HepG2 (cell line): ENCODE measurements around the gene OR13J1. TPM values are rescaled to one million over a fixed set of nuclear protein-coding genes. Genes with fewer than 3 reads are reported as not detected.

Experiments
- ATAC-seq: fragments of 200-7000 bp; cut with Tn5 transposase; 3 replicates; pipeline ENCODE4 v1.9.1; 2020; ENCODE audit warnings: mild to moderate bottlenecking, moderate library complexity
- BruUV-seq: library from RNA; stranded (reverse); fragments of 400-500 nt; replicated peaks from 2 replicates; lab custom pipeline; 2021; lab: Mats Ljungman, UMichigan
- CTCF ChIA-PET: fragments of 300-600 bp; formaldehyde crosslinking; extraction: SDS; loops from one replicate; lab custom pipeline; 2021; ENCODE audit warnings: low total read pairs, inconsistent platforms, low intra/inter-chr PET ratio; lab: Yijun Ruan, JAX
- POLR2A ChIA-PET: fragments of 350-600 bp; sonication (Branson Sonifier 250); formaldehyde crosslinking; loops from one replicate; lab custom pipeline; 2020; ENCODE audit warnings: antibody characterized with exemption, inconsistent platforms; lab: Yijun Ruan, JAX
- DNase-seq: peaks from one replicate; pipeline ENCODE4 v3.0.0-alpha.2; 2015; ENCODE audit warnings: low spot score
- FAIRE-seq: peaks from 3 replicates; lab custom pipeline; 2011; peaks lifted over from hg19 to GRCh38; lab: Jason Lieb, UNC
- H2AFZ ChIP-seq: one replicate; pipeline ENCODE4 v1.6.1; 2011; ENCODE audit warnings: low read length, inconsistent platforms
- H3K27ac ChIP-seq: fragments of 300-600 bp; 3 replicates; pipeline ENCODE4 v1.8.0; 2011; ENCODE audit warnings: mixed run types, mild to moderate bottlenecking, mixed read lengths, low read length, inconsistent platforms; ENCODE audit not compliant: insufficient read depth; ENCODE audit errors: extremely low read length
- H3K27me3 ChIP-seq, 2 experiments: fragments of 200-600 bp in 1 of 2; 2 replicates in 1 of 2; 3 replicates in 1 of 2; pipeline versions ENCODE4 v1.6.0 to v1.8.0; 2011; ENCODE audit warnings: low read length in 2 of 2, mild to moderate bottlenecking in 2 of 2, moderate library complexity in 2 of 2, inconsistent platforms in 1 of 2; ENCODE audit not compliant: insufficient read depth in 2 of 2, control insufficient read depth in 1 of 2
- H3K36me3 ChIP-seq, 2 experiments: fragments of 200-600 bp in 1 of 2; replicated peaks in 1 of 2; 2 replicates in 1 of 2; 3 replicates in 1 of 2; pipeline versions ENCODE4 v1.5.1 to v1.8.0; 2011; ENCODE audit warnings: low read length in 2 of 2, inconsistent platforms in 1 of 2; ENCODE audit not compliant: insufficient read depth in 2 of 2, control insufficient read depth in 1 of 2
- H3K4me1 ChIP-seq: 2 replicates; pipeline ENCODE4 v1.5.1; 2012; ENCODE audit warnings: low read length, inconsistent platforms; ENCODE audit not compliant: insufficient read depth
- H3K4me2 ChIP-seq: 2 replicates; pipeline ENCODE4 v1.6.0; 2011; ENCODE audit warnings: low read depth, low read length, inconsistent platforms
- H3K4me3 ChIP-seq, 3 experiments: fragments of 200-600 bp in 1 of 3; sonication (generic), shearing (Covaris generic) in 1 of 3; replicated peaks in 1 of 3; 2 replicates each; pipeline ENCODE4 v1.5.1; 2011 to 2016; ENCODE audit warnings: low read length in 3 of 3, inconsistent platforms in 2 of 3, low read depth in 2 of 3, mild to moderate bottlenecking in 2 of 3, control low read depth in 1 of 3, mixed read lengths in 1 of 3; ENCODE audit not compliant: insufficient read depth in 1 of 3
- H3K79me2 ChIP-seq: one replicate; pipeline ENCODE4 v1.6.1; 2011; ENCODE audit warnings: low read length, inconsistent platforms; ENCODE audit not compliant: insufficient read depth
- H3K9ac ChIP-seq: 2 replicates; pipeline ENCODE4 v1.6.0; 2011; ENCODE audit warnings: mild to moderate bottlenecking, low read depth, low read length, inconsistent platforms; ENCODE audit not compliant: insufficient read depth
- H3K9me3 ChIP-seq: 2 replicates; pipeline ENCODE4 v1.5.1; 2012; ENCODE audit warnings: mild to moderate bottlenecking, low read length
- H4K20me1 ChIP-seq: 2 replicates; pipeline ENCODE4 v1.6.0; 2011; ENCODE audit warnings: inconsistent platforms, mild to moderate bottlenecking, low read length, moderate library complexity; ENCODE audit not compliant: insufficient read depth
- JDP2 ChIP-seq: sonication (generic); formaldehyde crosslinking; IDR thresholded peaks from 2 replicates; pipeline ENCODE4 v1.8.1; 2022; ENCODE audit warnings: missing genetic modification reagents, borderline replicate concordance
- RFX1 ChIP-seq: fragments of 450-650 bp; IDR thresholded peaks from 2 replicates; pipeline ENCODE4 v1.6.1; 2017
- SUZ12 ChIP-seq: fragments of 150-350 bp; IDR thresholded peaks from 2 replicates; pipeline ENCODE4 v1.6.1; 2014; ENCODE audit warnings: low read depth, low read length
- WGBS: methylation state at CpG from one replicate; pipeline ENCODE4 v1.1.6; 2017; ENCODE audit warnings: low lambda C conversion rate; 5-methylcytosine and 5-hydroxymethylcytosine counted together
- in situ Hi-C: cut with HindIII; loops from 2 replicates; pipeline ENCODE4 v1.10.0; 2017; ENCODE audit warnings: low pct_unique_long_range_greater_than_20kb; ENCODE audit not compliant: extremely low pct_ligation_motif_present
- intact Hi-C: fragments of 100-400 bp; cut with micrococcal nuclease; formaldehyde crosslinking; loops from one replicate; pipeline ENCODE4 v1.10.0; 2022; ENCODE audit not compliant: unreplicated experiment
- polyA plus RNA-seq, 8 experiments: library from polyadenylated mRNA; depleted of rRNA in 3 of 8; stranded (reverse) in 7 of 8; unstranded in 1 of 8; fragments of >200 nt; fragmentation: Illumina TruSeq in 4 of 8; extraction: Trizol in 4 of 8; gene quantifications; 2 replicates each; pipeline versions ENCODE4 v1.2.1 to v1.2.3, GENCODE V29; 2011 to 2016; ENCODE audit warnings: low read depth in 4 of 8, missing spikeins in 1 of 8, mixed read lengths in 1 of 8; ENCODE audit not compliant: insufficient read depth in 1 of 8
- total RNA-seq, 5 experiments: library from RNA; depleted of rRNA; stranded (reverse); fragments of >200 nt; fragmentation: Illumina TruSeq; extraction: Trizol; gene quantifications; 2 replicates each; pipeline ENCODE4 v1.2.3, GENCODE V29; 2016; ENCODE audit warnings: low read depth in 1 of 5
- TF ChIP-seq, protein P1 (sequence below): IDR thresholded peaks from 2 replicates; pipeline ENCODE4 v1.6.1; 2016; ENCODE audit warnings: low read depth, missing genetic modification reagents, missing compliant biosample characterization

OR13J1 gene
- total and polyA plus RNA-seq, 2 of the 13 experiments (the other 11 are each of a cell fraction or from before 2014, with no cell fraction given): not detected

DNA sequence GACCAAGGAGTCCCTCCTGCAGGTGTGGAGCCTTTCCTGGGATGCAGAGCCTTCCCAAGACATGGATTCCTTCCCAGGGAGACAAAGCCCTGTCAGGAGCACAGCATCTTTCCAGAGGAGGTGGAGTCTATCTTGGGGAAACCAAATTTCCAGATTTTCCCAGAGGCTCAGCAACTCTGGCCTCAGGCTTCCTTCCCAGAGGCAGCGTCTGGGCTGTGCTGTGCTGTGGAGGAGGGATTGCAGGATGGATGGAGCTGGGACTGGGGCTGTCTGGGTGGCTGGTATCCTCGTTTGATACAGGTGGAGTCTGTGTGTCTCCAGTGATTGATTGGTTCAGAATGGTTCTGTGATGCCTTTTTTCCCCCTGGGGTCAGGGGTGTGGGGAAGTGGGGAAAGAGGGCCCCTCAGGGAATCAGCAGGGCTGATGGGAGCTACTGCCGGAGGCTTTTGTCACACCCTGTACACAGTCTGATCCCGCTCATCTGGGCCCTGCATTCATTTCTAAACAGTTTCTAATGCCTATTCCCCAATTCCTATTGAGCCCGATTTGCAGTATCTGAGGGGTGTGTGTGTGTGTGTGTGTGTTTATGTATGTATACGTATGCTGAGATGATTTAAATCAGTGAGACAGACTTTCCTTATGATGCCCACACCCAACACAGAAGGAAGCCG, 16.0 kb downstream of the OR13J1 start:
- H3K4me3 ChIP-seq: no peak overlapping the region
- 0 out of 3 replicates have a peak, but pooled peaks have one; percentile 21 for ATAC-seq
- no peaks in the 10 kb centered on the region for H3K4me1 ChIP-seq
- H3K9ac ChIP-seq: no peak overlapping the region
- no peaks in the 10 kb centered on the region for H4K20me1 ChIP-seq
- DNase-seq: no peak
- in situ Hi-C loops (no loop called here), intact Hi-C loops (no loop called here)
- peaks cover 0 to 20% of the 10 kb centered on the region in 2 experiments; a peak in 1 of 5 replicates for H3K27me3 ChIP-seq
- ChIA-PET POLR2A (no interaction called here), CTCF (no interaction called here)
- no peaks in the 10 kb centered on the region for H3K36me3 ChIP-seq
- no peak overlapping the region for H3K4me2 ChIP-seq
- no TSS peak for BruUV-seq
- no peak for FAIRE-seq
- no peak overlapping the region for H2AFZ ChIP-seq
- no peak overlapping the region for H3K27ac ChIP-seq
- H3K9me3 ChIP-seq: no peaks in the 10 kb centered on the region
- TF ChIP-seq, protein P1, sequence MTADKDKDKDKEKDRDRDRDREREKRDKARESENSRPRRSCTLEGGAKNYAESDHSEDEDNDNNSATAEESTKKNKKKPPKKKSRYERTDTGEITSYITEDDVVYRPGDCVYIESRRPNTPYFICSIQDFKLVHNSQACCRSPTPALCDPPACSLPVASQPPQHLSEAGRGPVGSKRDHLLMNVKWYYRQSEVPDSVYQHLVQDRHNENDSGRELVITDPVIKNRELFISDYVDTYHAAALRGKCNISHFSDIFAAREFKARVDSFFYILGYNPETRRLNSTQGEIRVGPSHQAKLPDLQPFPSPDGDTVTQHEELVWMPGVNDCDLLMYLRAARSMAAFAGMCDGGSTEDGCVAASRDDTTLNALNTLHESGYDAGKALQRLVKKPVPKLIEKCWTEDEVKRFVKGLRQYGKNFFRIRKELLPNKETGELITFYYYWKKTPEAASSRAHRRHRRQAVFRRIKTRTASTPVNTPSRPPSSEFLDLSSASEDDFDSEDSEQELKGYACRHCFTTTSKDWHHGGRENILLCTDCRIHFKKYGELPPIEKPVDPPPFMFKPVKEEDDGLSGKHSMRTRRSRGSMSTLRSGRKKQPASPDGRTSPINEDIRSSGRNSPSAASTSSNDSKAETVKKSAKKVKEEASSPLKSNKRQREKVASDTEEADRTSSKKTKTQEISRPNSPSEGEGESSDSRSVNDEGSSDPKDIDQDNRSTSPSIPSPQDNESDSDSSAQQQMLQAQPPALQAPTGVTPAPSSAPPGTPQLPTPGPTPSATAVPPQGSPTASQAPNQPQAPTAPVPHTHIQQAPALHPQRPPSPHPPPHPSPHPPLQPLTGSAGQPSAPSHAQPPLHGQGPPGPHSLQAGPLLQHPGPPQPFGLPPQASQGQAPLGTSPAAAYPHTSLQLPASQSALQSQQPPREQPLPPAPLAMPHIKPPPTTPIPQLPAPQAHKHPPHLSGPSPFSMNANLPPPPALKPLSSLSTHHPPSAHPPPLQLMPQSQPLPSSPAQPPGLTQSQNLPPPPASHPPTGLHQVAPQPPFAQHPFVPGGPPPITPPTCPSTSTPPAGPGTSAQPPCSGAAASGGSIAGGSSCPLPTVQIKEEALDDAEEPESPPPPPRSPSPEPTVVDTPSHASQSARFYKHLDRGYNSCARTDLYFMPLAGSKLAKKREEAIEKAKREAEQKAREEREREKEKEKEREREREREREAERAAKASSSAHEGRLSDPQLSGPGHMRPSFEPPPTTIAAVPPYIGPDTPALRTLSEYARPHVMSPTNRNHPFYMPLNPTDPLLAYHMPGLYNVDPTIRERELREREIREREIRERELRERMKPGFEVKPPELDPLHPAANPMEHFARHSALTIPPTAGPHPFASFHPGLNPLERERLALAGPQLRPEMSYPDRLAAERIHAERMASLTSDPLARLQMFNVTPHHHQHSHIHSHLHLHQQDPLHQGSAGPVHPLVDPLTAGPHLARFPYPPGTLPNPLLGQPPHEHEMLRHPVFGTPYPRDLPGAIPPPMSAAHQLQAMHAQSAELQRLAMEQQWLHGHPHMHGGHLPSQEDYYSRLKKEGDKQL (CRISPR knock-in tag): no peak
- TF ChIP-seq JDP2 (CRISPR knock-in tag) (no peak), SUZ12 (no peak), RFX1 (no peak)
- no peaks in the 10 kb centered on the region for H3K79me2 ChIP-seq
- WGBS: 18% methylated on average over 7 of the region's 7 CpGs
